Amniotic stem cell (primary cell): Measurements from ENCODE around the gene CRK.

Experiments
- DNase-seq: peaks from one replicate; lab custom pipeline; 2025; lab: John Stamatoyannopoulos, UW

The CRK gene

DNA sequence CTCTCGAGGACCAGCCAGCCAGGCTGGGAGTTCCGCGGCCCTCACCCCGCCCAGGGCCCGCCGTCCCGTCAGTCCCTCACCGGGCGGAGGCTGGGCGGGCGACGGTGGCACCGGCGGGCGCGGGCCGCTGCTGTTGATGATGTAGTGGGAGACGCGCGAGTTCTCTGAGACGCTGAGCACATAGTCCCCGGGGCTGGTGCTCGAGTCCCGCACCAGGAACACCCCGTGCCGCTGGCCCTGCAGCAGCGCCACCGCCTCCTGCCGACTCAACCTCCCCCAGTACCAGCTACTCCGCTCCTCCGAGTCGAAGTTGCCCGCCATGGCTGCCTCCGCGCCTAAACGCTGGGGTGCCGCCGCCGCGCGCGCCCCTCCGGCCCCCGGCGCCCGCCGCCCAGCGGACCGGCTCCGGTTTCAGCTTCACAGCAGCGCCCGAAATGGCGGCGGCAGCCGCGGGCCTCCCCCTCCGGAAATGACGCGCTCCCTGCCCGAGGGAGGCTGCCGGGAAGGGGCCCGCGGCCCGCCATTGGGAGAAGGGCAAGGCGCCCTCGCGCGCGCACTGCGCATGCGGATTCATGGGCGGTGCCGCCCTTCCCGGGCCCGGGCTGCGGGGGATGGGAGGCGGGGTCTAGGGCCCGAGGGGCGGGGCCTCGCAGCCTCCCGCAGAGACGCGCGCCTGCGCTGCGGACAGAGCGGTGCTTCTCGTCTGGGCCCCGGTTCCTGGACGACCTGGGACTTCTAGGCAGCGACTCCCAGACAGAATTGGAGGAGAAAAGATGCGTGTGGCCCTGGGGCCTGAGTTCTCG lies at the start of gene CRK:
Gene CRK, minus strand, starts transcription at position 436 of the 803 bp plus-strand sequence. Its CDS starts 115 bp downstream, at position 321.
- peak; percentile 70 for DNase-seq

DNA sequence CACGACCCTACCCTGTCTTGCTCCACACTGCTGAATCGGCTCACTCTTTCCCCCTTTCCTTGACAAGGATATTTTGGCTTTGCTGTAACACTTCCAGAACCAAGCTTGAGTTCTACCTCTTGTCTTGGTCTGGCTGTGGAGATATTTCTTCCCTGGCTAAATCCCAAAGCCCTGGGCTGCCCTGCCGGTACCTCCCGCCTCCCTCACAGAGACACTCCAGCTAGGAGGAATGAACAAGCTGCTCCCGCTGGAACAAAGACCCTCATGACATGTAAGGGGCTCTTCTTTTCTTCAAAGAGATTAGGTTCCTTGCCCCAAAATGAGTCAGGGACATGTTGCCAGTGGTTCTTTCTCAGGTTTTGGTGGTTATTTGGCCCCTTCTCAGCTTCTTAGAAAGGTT lies 49.6 kb upstream of the CRK start:
- DNase-seq = no peak

DNA sequence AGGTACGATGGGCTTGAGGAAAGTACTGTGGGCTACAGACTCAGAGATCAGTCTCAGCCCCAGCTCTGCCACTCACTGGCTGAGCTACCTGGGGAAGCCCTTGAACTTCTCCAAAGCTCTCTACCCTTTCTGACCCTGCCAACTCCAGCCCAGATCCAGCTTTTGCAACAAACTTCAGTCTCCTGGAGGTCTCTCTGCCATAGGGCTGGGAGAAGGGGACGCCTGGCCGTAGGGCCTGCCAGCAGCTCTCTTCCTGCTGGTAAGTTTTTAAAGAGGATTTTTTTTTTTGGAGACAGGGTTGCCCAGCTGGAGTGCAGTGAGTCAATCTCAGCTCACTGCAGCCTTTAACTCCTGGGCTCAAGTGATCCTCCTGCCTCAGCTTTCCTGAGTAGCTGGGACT lies 48.8 kb upstream of the CRK start:
- no peak for DNase-seq

DNA sequence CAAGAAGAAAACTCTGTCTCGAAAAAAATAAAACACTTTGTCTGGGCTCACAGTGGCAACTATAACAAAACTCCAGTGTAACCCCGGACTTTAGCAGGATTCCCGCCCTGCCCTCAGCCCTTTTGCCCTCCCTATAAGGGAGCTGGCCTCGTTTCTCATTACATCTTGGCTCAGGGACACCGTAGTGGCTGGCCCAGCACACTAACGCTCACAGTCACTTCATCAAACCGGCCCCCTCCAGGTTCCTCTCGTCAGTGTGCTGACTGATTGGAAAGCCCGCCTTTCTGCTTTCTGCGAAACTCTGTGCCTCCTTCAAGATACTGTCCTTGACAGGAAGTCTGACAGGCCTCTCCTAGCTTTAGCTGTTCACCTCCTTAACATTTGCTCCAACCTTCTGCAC lies 47.7 kb upstream of the CRK start:
- no peak for DNase-seq

DNA sequence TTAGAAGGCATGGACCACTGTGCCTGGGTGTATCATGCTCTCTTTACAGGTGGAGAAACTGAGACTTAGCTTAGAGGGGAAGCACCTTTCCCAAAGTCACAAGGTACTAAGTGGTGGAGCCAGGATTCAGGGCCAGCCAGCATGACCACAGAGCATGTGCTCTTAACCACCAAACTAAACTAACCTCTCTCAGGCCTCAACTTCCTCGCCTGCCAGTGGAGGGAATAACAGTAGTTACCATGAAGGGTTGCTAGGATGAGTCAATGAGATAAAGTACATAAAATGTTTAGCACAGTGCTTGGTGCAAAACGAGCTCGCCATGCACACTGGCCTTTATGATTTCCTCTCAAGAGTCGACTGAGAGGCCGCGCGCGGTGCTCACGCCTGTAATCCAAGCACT lies 42.8 kb upstream of the CRK start:
- DNase-seq = no peak

DNA sequence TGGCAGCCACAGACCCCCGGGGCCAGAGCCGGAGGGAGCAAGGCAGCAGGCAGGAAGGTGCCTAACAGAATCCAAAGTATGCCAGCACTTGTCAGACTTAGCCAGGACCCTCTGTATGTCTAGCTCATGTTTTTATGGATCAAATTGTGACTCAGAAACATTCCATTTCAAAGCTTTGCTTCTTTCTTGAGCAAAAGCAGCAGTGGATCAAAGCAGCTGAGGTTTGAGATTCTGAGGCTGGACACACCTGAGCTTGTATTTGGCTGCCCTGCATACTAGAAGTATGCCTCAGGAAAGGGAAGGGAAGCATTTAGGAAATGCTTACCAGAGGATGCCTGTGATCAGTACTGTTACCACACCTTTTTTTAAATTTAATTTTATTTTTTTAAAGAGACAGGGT lies 42.2 kb upstream of the CRK start:
- DNase-seq = no peak

DNA sequence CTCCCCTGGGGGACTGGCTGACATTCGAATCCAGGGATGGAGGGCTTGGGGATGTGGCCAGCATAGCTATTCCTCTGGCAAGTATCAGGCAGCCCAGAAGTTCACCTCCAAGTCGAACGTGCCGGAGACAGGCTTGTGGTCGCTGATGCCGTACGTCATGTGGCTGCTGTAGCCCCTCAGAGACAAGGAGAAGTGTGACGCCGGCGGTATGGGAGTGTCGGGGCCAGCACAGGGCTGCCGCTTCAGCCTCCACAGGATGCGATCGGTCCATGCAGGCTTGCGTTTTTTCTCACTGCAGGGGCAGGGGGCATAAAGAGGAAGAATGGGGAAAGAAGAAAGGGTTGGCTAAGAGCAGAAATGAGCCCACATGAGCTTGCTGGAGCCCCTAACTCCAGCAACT lies 41.8 kb upstream of the CRK start:
- no peak for DNase-seq

DNA sequence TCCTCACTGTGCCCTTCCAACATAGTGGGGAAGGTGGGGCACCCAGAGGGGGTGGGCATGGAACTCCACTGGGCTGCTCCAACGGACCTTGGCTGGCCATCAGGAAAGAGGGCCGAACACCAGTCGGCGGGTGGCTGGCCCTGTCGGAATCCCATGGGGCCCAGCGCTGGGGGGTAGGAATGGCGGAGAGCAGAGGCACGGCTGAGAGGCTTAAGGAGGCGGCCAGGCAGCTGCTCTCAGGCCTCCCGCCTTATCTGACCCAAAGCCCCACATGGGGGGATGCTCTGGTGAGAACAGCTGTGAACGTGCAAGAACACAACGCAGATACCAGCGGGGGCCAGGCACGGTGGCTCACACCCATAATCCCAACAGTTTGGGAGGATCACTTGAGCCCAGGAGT lies 40.8 kb upstream of the CRK start:
- DNase-seq = no peak

DNA sequence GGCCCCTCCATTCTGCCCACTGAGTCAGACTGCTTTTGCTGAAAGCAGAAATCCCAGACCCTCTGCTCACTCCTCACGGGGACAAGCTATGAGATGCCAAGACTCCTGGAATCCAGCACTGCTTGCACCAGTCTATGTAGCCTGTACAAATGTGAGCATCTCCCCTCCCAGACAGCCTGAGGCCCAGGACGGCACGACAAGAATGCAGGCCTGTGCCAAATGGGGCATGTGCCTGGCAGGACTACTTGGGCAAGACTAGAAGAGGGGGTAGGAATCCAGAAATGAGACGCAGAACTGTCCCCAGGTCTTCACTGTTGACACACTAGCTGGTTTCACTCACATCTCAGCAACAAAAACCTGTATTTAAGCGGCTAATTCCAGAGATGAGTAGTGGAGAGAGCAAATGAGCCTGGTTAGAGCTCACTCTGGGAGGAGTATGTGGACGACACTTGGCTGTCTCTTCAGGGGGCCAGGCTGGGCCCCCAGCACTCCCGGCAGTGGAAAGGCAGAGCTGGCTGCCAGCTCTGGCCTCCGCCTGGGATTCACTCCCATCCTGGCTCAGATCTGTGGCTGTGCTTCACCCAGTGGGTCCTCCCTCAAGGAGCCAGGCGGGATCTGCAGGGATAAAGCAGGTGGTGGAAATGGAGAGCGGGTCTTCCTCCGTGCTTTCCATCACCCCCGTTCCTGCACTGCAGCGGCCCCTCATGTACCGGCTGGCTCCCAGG lies 39.4 kb upstream of the CRK start:
- no peak for DNase-seq

DNA sequence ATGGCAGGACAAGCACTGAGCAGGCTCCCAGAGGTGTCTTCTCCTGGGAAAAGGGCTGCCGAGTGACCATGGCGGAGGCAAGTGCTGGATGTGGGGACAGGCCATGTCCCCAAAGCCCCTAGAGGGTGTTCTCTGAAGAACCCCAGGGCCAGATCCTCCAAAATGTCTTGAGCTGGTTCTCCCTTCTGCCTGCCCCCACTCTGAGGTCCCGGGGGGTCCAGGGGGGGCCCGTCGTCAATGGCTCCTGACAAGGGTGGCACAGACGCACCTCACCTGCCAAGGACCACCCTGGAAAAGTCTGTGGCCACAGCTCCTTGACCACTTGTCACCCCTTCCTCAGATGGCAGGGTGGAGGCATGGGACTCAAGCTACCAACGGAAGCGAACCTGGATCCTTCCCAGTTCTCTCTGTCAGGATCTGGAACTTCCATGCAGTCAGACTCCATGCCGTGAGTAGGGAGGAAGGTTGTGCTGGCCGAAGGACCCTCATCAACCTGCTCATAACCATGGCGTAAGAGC lies 38.8 kb upstream of the CRK start:
- DNase-seq = no peak

DNA sequence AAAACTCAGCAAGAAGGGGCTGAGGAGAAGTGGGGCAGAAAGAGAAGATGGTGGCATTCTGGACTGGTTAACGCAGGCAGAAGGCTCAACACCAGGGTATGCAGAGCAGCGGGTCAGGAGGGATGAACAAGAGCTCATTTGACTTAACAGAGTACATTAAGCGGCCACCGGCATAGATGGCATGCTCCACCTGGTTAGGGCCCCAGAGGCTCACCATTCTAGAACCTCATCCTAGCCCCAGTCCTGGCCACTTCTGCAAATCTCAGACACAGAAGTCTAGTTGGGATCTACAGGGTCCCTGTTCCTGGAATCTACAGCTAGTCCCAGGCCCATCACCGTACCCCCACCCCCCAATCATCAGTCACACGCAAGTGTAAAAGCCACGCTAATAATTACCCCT lies 38.2 kb upstream of the CRK start:
- no peak for DNase-seq

DNA sequence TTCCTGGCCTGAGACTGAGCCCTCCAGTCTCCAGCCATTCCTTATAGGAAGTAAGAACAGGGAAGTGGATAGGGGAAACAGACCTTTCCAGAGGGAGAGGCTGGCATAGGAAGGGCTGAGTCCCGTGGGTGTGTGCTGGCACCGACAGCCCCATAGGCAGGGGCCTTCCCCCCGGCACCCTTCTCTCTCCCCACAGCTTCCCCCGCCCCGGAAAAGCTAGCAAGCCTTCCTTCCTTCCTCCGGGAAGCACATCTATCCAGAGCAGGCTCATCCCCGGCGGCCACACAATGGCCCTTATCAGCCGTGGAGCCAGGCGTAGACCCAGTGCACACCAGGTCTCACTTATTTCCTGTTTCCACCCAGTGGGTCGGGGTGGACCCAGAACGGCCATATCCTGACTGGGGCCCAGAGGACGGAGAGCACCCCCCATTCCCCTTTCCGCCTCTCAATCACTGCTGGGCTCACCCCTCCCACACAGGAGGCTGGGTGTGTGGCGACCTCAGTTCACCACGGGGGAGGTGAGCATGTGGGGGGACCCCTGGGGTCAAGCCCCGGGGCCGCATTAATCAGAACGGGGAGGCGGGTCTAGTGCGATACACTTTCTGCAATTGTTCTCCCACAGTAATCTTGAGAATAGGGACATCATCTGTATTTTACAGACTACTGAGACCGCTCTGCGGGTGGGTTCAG lies 37.4 kb upstream of the CRK start:
- DNase-seq = no peak

DNA sequence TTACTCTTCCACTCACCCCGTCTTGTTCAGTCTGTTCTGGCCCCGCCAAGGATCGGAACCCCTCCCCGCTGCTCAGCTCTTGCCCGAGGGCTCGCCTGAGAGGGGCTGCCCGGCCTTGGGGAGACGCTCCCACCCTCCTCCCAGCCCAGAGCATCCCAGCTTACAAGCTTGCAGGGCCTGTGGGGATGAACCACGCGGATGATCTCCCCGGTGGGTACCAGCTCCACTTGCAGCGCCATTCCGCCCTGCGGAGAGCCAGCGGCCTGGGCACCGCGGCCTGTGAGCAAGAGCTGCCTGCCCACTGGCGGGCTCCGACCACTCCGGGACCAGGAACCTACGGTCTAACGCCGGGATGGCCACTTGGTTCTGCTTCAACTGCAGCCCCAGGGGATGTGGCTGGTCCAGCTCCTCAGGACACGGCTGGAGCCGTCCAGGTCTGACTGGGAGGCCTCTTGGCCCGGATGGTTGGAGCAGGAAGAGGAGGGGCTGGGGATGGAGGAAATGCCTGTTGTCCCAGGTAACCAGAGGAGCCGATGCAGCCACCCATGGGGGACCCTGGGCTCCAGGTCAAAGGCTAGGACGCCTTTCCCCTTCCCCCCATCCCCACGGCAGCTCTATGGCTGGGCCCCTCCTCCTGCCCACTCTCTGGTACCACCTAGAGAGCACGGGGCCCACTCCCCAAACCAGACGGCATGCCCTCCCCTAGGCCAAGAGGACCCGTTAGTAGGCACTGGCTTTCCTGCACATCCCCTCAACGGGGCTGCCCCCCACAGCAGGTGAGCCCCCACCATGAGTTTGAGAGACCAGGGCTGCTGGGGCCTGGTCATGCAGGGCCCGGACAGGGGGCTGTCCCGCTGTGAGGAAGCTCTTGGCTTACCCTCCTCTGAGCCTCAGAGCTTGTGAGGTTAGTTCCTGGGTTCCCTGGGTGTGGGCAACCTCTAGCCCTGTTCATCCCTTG lies 36.5 kb upstream of the CRK start, which contains the start of gene MYO1C:
Gene MYO1C, minus strand, starts transcription at position 438 of the 958 bp plus-strand sequence. Its CDS starts 199 bp downstream, at position 239.
- DNase-seq = no peak

DNA sequence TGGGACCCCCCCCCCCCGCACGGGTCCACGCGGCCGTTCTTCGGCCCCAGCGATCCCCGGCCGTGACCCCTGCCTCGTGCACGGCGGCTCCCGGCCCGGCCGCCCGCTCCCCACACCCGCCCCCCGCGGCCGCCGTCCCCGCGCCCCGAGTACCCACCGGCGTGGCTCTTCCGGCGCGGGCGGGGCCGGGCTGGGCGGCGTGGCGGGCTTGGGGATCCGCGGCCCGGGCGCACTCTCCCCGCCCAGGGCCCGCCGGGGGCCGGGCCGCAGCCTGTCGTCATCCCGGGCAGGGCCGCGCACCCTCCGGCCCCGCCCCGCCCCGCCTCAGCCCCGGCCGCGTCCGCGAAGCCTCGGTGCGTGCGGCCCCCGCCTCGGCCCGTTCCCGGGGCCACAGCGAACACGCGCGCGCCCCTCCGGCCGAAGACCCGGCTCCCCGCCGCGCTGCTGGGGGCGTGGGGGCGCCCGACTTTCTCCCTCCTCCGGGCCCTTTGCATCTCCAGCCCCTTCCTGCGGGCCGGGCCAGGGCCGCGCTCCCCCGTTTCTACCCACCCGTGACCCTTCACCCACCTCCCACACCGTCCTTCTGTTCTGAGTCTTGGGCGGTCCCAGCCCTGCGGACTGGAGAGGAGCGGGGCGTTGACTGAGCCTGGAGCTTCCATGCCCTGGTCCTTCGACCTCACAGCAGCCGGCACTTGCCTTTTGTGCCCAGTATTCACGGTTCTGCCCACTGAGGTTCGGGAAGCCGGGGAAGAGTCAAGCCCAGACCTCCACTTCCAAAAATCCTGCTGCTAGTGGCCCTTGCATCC lies 35.6 kb upstream of the CRK start:
- DNase-seq = peak; percentile 37

DNA sequence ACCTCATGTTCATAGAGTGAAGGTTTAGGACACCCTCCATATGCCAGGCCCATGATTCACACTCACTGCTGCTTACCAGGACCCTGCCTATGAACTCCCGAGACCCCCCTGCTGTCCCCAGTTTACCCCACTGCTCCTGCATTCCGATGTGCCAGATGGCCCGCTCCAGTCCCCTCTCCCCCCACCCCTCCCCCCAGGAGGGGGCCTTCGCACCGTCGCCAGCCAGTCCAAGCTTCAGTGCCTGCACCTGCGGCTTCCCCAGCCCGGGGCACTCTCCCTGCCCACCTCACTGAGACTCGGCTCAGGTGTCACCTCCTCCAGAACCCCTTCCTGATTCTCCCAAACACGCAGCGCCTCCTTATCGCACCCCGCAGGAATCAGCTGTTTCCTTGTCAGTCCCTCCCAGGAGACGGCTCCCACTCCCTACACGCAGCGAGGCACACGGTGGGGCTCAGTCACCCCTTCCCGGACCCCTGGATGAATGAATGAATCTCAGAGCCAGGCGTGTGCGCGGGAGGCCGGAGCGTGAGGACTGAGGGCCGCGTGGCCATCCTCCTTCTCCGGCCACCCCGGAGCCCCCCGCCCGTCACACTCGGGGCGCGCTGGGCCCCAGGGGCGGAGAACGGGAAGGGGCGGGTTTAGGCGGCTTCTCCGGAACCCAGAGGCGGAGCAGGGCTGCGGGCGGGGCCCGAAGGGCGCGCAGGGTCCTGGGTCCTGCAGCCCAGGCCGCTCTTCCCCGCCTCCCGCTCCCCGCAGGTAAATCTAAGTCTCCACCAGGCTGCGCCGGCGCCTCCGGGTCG lies 34.8 kb upstream of the CRK start:
- DNase-seq = no peak

DNA sequence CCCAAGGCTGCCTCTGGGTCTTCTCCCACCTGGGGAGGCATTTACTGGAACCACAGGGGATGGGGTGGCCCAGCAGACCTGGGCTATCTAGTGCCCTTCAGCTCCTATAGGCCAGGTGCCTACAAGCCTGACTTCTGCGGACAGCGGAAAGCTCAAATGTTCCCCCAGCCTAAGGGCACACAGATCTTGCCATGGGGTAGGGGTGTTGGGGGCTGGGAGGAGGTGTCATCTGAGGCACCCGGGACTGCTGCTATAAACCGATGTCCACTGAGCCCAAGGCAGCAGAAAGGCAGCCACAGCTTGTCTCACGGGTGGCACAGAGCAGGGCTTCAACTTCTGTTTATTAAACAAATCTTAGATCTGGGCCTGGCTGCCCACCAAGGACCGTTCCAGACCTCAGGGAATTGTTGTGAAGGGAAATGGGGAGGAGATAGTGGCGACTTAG lies 32.8 kb upstream of the CRK start:
- no peak for DNase-seq

DNA sequence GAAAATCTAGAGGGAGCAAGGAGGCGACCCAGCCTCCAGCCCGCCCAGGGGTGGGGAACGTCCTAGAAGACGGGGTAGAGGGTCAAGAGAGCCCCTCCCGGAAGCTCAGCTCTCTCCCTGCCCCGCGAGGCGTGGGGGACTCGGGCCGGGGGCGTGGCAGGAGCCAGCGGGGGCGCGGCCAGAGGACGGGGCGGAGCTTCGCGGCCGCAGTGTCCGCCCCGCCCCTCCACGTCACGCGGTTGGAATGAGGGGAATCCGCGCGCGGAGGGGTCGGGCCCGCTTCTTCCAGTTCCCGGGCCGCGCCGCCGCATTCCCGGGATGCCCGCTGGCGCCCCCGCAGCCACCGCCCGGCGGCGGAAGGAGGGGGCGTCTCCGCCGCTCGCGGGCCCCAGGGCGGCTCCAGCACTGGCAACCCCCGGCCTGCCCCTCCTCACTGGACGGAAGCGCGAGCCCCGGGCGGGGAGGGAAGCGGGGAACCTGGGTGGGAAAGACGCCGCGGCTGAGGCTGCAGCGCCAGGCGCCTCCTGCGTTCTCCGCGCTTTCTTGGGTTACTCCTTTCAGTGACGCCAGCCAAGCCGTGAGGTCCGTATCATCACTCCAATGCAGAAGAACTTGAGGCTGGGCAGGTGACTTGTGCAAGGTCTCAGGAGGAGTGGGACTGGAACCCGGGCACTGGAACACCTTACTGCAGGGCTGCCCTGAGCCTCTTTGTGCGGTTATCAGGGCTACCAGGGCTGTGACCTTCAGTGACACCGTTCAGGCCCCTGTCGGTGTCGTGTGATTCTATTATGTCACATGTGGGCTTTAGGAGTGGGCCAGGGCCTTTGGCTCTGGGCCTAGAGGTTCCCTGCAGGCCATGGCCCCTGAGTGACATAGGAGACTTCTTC lies 32.1 kb upstream of the CRK start:
- peak; percentile 76 for DNase-seq
